OCI-LY3 (cell line): ENCODE data around the gene LCN1.

Source experiments
- H2AFZ ChIP-seq: fragments of 200-600, 300-600 bp; shearing (Covaris generic); 2 replicates; pipeline ENCODE4 v1.6.0; 2014; ENCODE audit warnings: antibody characterized with exemption, low read depth, low read length
- H3K27ac ChIP-seq: fragments of 200-600, 300-600 bp; sonication (generic); 2 replicates; pipeline ENCODE4 v1.5.1; 2014; ENCODE audit warnings: mild to moderate bottlenecking, low read length, moderate library complexity, mixed read lengths
- H3K27me3 ChIP-seq: fragments of 200-600, 300-600 bp; sonication (generic); 2 replicates; pipeline ENCODE4 v1.6.1; 2014; ENCODE audit warnings: low read depth, low read length, mixed read lengths
- H3K36me3 ChIP-seq: fragments of 200-600, 300-600 bp; sonication (generic); replicated peaks from 2 replicates; pipeline ENCODE3; 2014; ENCODE audit warnings: low read depth, low read length, mixed read lengths
- H3K4me1 ChIP-seq: fragments of 300-600, 200-600 bp; sonication (generic); 2 replicates; pipeline ENCODE4 v1.6.1; 2014; ENCODE audit warnings: low read length, mixed read lengths
- H3K4me2 ChIP-seq: fragments of 200-600, 300-600 bp; sonication (generic); 2 replicates; pipeline ENCODE4 v1.6.1; 2014; ENCODE audit warnings: low read length, mixed read lengths
- H3K4me3 ChIP-seq: fragments of 300-600, 200-600 bp; sonication (generic); 2 replicates; pipeline ENCODE4 v1.5.1; 2014; ENCODE audit warnings: antibody characterized with exemption, mild to moderate bottlenecking, low read length, moderate library complexity
- H3K79me2 ChIP-seq: fragments of 300-600, 200-600 bp; shearing (Covaris generic); 2 replicates; pipeline ENCODE4 v1.6.1; 2014; ENCODE audit warnings: mild to moderate bottlenecking, low read length, mixed read lengths
- H3K9ac ChIP-seq: fragments of 300-600, 200-600 bp; shearing (Covaris generic); 2 replicates; pipeline ENCODE4 v1.6.0; 2014; ENCODE audit warnings: mild to moderate bottlenecking, low read length, moderate library complexity
- H3K9me3 ChIP-seq: fragments of 200-600, 300-600 bp; shearing (Covaris generic); 2 replicates; pipeline ENCODE4 v1.6.1; 2014; ENCODE audit warnings: low read length, mixed read lengths; ENCODE audit not compliant: insufficient read depth
- H4K20me1 ChIP-seq: fragments of 200-600, 300-600 bp; sonication (generic); 2 replicates; pipeline ENCODE4 v1.6.1; 2016; ENCODE audit warnings: low read length, mixed read lengths; ENCODE audit not compliant: insufficient read depth
- CTCF ChIP-seq: fragments of 200-600, 300-600 bp; sonication (generic); IDR thresholded peaks from 2 replicates; pipeline ENCODE4 v1.5.1; 2014; ENCODE audit warnings: antibody characterized with exemption, low read length, low read depth
- EZH2phosphoT487 ChIP-seq: fragments of 200-600 bp; shearing (Covaris generic); IDR thresholded peaks from 2 replicates; pipeline ENCODE4 v1.6.1; 2018; ENCODE audit warnings: antibody characterized with exemption, mixed run types, low read depth

LCN1 gene

GRCh38 chr9:135523521-135524129 lies 2.4 kb downstream of the LCN1 start:
- H3K4me2 ChIP-seq: no peak overlapping the region
- H2AFZ ChIP-seq: no peak overlapping the region
- H3K9me3 ChIP-seq: no peaks in the 10 kb centered on the region
- no peaks in the 10 kb centered on the region for H3K4me1 ChIP-seq
- H3K4me3 ChIP-seq: no peak overlapping the region
- H3K79me2 ChIP-seq: no peaks in the 10 kb centered on the region
- no peak for TF ChIP-seq CTCF
- no peak for TF ChIP-seq EZH2phosphoT487
- no peaks in the 10 kb centered on the region for H3K36me3 ChIP-seq
- H3K27me3 ChIP-seq: no peaks in the 10 kb centered on the region
- H4K20me1 ChIP-seq: no peaks in the 10 kb centered on the region
- H3K9ac ChIP-seq: no peak overlapping the region
- no peak overlapping the region for H3K27ac ChIP-seq

GRCh38 chr9:135524130-135524861 lies 3.1 kb downstream of the LCN1 start:
- H3K9me3 ChIP-seq: no peaks in the 10 kb centered on the region
- H3K4me2 ChIP-seq: no peak overlapping the region
- TF ChIP-seq CTCF (no peak), EZH2phosphoT487 (no peak)
- H3K4me3 ChIP-seq: no peak overlapping the region
- no peak overlapping the region for H3K9ac ChIP-seq
- no peak overlapping the region for H2AFZ ChIP-seq
- no peaks in the 10 kb centered on the region for H3K79me2 ChIP-seq
- no peaks in the 10 kb centered on the region for H3K36me3 ChIP-seq
- no peaks in the 10 kb centered on the region for H3K4me1 ChIP-seq
- no peak overlapping the region for H3K27ac ChIP-seq
- no peaks in the 10 kb centered on the region for H3K27me3 ChIP-seq
- H4K20me1 ChIP-seq: no peaks in the 10 kb centered on the region

GRCh38 chr9:135525241-135526088 lies 4.2 kb downstream of the LCN1 start:
- Histone ChIP-seq H3K4me1 (no peaks in the 10 kb centered on the region), H3K9ac (no peak overlapping the region), H3K9me3 (no peaks in the 10 kb centered on the region), H3K4me2 (no peak overlapping the region), H4K20me1 (no peaks in the 10 kb centered on the region), H2AFZ (no peak overlapping the region), H3K27me3 (no peaks in the 10 kb centered on the region), H3K4me3 (no peak overlapping the region), H3K27ac (no peak overlapping the region), H3K79me2 (no peaks in the 10 kb centered on the region), H3K36me3 (no peaks in the 10 kb centered on the region)
- TF ChIP-seq CTCF (no peak), EZH2phosphoT487 (no peak)
